Lower leg skin (tissue), 3 donors: Measurements from ENCODE around the gene CA7.

Experiments used
- POLR2A ChIP-seq, 2 donors: fragments of 450-650 bp; IDR thresholded peaks; one replicate each; pipeline ENCODE4 v1.6.1; 2016 to 2017; ENCODE audit warnings: antibody characterized with exemption in 2 of 2, mild to moderate bottlenecking in 1 of 2, moderate library complexity in 1 of 2
- TF ChIP-seq, protein P1 (sequence below), 3 donors: fragments of 450-650 bp; IDR thresholded peaks; one replicate each; pipeline ENCODE4 v1.5.1; 2016; ENCODE audit warnings: antibody characterized with exemption in 3 of 3, mild to moderate bottlenecking in 3 of 3, moderate library complexity in 2 of 3

DNA sequence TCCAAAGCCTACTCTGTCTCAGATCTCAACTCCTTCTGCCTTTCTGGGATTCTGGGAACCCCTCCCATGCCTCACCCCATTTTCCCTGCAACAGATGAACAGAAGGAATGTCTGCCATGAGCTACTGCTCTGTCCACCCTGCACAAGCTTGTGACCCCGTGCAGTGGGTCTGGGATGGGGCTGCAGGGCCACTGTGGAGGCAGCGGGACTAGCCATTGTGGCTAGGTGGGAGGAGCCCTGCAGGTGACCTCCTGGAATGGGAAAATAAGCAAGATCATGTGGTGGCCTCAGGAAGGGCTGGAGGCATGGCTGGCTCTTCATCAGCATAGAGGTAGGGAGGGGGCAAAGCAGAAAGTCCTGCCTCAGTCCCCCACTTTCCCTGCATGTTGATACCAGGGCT, 49.8 kb downstream of the CA7 start:
- TF ChIP-seq POLR2A (IDR thresholded peaks at IDR 0.05), result no peak
- TF ChIP-seq, protein P1, sequence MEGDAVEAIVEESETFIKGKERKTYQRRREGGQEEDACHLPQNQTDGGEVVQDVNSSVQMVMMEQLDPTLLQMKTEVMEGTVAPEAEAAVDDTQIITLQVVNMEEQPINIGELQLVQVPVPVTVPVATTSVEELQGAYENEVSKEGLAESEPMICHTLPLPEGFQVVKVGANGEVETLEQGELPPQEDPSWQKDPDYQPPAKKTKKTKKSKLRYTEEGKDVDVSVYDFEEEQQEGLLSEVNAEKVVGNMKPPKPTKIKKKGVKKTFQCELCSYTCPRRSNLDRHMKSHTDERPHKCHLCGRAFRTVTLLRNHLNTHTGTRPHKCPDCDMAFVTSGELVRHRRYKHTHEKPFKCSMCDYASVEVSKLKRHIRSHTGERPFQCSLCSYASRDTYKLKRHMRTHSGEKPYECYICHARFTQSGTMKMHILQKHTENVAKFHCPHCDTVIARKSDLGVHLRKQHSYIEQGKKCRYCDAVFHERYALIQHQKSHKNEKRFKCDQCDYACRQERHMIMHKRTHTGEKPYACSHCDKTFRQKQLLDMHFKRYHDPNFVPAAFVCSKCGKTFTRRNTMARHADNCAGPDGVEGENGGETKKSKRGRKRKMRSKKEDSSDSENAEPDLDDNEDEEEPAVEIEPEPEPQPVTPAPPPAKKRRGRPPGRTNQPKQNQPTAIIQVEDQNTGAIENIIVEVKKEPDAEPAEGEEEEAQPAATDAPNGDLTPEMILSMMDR (IDR thresholded peaks at IDR 0.05), result no peak
